ENCODE results near the gene ALOX12B.

The ALOX12B gene

DNA sequence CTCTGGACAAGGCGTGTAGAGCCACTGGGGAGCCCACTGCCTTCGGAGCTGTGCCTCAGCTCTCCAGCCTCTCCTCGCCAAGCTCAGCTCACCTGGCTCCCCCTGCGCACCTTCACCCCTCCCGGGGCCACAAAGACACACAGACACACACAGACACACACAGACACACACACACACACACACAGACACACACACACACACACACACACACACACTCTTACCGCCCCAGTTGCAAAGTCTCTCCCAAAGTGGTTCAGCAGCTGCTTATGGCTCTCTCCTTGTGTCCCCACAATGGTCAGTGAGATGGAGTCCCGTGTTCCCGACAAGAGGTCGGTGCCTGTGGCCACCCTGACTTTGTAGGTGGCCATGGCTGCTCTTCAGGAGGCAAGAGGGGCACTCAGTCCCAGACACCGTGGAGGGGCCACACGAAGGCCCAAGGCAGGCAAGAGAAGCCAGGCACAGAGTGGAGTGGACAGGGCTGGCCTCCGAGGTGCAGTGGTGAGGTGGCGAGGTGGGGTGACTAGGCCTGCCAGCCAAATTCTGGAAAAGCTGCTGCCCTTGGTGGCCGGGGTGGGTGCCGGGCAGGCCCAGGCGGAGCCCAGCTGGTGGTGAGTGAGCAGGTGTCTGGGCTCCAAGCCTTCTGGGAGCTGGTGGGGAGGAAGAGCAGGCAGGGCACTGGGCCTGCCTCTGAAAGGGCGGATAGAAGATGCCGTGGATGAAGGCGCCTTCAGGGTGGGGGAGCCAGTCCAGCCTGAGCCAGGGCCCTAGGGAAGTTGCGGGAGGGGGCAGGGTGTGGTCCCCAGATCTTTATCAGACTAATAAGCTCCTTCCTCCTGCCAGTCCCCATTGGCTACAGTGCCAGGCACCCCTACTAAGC lies at the start of gene ALOX12B:
TSS of gene ALOX12B (minus strand) at position 642 of the 877 bp plus-strand sequence. CDS start at position 368, 274 bp downstream.
- DNase-seq: peak; percentile 46

- no peak for DNase-seq
Measured at GRCh38 chr17:8133941-8134340, 46.4 kb upstream of the ALOX12B start.

DNA sequence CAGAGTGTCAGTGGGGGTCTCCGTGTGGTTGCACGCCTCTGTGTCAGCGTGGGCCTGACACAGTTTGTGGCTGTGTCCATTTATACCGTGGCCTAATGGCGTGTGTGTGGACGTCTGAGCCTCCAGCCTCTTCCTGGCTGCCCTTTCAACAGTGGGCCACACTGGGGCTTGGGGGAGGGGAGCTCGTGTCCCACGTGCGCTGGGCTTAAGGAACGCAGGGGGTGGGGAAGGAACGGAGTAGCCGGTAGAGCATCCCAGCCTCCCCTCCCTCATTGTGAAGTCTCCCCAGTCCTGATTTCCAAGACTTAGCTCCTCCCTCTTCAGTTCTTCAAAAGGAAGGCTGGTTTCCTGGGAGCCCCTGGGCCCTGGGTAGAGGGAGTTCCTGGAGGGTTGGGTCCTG lies 45.9 kb upstream of the ALOX12B start:
- no peak for DNase-seq

DNA sequence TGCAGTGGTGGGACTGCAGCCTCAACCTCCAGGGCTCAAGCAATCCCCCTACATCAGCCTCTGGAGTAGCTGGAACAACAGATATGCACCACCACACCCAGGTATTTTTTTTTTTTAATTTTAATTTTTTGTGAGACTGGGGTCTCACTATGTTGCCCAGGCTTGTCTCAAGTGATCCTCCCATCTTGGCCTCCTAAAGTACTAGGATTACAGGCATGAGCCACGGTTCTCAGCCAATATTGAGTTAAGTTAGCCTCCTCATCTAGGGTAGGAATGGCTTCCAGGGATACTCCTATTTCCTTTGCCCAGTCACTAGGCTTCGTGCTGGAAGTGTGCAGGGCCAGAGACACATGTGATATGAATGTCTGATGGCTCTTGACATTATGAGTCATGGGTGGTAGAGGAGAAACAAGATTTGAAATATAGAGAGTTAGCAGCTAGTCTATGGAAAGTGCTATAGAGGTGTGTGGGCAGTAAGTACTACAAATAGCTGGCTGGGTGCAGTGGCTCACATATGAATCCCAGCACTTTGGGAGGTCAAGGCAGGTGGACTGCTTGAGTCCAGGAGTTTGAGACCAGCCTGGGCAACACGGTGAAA lies 44.4 kb upstream of the ALOX12B start:
- DNase-seq: no peak

- no peak for DNase-seq
Measured at GRCh38 chr17:8128125-8128784, 40.7 kb upstream of the ALOX12B start.

DNA sequence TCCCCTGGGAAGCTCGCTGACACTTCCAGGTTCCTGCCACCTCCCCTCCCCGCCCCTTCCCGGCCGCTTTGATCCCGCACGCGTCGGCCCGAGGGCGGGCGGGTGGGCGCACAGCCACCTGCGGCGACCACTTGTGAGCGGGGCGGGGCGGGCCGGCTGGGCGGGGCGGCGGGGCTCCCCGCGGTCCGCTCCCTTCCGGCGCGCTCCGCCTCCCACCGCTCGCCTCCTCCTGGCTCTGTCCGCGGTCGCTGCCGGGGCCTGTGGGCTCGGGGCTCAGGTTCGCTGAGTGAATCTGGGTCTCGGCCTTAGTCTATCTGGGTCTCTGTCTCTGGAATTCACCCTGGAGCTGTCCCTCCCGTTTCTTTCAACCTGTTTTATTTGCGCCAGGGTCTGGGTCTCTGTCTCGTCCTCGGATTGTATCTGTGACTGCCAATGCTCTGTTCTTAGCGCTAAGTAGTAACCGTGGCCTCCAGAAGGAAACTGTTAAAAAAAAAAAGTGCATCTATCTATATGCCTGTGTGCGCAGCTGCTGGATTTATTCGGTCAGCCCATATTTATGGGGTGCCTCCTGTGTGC lies 39.1 kb upstream of the ALOX12B start:
- peak; percentile 24 for DNase-seq

DNA sequence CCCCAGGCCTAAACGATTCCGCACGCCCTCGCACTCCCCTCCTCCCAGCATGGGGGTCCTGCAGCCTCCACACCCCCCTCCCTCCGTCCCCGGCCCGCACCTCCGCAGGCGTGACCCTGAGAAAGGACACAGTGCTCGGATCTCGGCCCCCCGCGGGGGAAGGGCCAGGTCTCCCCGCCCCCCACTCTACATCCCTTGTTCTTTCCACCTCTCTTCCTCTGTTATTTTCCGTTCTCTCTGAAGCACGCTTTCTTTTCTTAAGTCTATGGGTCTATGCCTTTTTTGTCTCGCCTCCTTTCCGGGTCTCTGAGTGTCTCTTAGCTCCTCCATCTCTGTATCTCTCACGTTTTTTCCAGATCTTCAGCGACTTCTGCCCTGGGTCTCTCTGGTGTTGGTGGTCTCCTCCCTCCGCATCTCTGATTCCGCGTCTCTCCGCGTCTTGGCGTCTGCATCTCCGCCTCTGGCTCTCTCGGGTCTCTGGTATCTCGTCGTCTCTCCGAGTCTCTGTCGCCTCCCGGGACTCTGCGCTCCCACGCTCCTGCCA lies 38.5 kb upstream of the ALOX12B start:
- DNase-seq: no peak

DNA sequence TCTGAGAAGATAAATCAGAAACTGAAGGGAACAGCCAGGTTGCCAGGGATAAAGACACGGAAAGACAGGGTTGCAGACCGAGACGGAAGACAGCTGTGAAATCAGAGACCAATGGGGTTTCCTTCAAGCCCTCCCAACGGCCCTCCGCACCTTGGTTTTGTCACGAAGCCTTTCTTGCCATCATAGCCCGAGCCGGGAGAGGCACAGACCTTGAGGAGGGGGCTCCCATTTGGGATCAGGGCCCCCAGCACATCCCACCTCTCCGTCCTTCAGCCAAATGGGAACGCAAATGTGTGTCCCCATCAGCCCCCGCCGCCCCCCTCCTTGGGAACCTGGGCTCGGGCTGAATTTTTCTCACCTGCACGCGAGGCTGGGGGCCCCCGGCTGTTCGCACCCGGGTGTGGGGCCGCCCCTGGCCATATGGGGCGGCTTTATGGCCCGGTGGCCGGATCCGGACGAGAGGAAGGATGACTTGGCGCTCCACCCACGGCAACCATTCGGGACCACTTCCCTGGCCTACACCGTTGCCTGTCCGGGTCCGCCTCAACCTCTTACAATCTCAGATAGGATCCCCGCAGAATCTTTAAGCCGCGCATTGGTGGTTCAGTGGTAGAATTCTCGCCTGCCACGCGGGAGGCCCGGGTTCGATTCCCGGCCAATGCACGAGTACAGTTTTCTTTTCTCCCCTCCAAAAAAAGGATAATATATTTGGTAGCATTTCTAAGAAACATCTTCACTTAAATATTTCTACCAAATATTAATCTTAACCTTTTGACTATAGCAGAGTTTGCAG lies 37.8 kb upstream of the ALOX12B start:
- DNase-seq: peak; percentile 73

DNA sequence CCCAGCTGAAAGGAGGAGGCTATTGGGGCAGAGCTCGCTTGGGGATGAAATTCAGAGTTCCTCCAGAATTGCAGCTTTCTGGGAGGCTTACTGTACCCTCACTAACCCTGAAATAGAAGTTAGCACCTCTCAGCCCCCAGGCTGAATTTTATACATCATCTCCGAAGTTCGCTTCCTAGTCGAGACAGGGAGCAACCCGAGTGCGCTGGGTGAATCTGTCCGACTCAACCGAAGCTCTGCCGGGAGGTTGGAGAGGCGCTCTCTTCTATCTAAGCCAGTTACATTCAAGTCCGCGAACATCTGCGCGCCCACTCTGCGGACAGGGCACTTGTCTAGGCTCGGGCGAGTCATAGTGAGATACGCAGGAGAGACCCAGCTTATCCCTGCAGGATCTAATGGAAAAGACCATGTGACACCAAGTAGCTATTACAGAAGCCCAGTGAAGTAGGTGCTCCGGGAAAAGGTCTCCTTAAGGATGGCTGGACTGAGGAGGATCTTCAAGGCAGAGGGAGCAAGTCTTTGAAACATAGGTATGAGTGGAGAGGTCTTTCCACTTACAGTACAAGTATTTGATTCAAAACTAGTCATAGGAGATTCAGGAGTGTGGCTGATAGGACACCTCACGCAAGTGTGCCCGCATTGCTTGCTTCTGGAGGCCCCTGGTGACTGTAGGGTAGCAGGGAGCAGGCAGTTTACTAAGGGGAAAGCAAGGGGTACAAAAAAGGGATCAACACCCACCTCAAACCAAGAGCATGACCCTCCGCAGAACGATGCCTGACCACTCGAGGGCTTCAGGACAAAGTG lies 37.0 kb upstream of the ALOX12B start:
- peak; percentile 31 for DNase-seq

GRCh38 chr17:8123695-8124349 lies 36.3 kb upstream of the ALOX12B start, which contains the start of gene HES7:
Gene HES7, minus strand, starts transcription at chr17:8124106. Its CDS starts 22 bp downstream, at chr17:8124084.
- DNase-seq: no peak

DNA sequence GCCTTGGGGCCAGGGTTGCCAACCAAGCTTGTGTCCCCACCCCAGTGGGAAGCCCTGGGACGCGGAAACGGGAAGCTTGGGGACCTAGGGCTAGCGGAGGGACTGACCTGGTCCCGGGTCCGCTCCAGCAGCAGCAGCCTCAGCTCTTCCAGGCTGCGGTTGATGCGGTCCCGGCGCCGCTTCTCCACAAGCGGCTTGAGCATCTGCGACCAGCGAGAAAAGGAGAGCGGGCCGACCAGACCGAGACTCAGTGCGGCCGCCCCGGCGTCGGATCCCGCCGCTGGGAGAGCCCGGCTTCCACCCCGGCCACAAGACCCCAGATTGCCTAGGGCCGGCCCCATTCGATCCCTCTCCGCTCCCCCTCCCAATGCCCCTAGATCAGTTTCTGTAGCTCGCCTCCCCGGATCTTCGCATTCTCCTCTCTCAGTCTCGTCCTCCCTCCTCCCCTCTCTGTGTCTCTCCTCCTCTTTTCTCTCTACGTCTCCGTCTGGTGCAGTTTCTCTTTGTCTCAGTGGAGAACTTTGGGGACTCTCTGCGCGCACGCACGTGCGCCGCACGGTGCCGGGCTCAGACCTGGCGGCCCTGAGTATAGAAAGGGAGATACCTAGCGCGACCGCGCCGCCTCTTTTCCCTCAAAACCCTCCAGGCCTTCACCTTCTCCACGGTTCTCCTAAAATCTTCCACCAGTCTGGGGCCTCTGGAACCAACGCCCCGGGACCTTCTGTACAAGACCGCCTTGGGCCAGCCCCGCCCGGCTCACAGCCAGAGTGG lies 35.6 kb upstream of the ALOX12B start:
- DNase-seq: no peak

GRCh38 chr17:8122422-8122923 lies 35.0 kb upstream of the ALOX12B start:
- DNase-seq: no peak

- peak; percentile 37 for DNase-seq
Measured at GRCh38 chr17:8121681-8122421, 34.3 kb upstream of the ALOX12B start.

DNA sequence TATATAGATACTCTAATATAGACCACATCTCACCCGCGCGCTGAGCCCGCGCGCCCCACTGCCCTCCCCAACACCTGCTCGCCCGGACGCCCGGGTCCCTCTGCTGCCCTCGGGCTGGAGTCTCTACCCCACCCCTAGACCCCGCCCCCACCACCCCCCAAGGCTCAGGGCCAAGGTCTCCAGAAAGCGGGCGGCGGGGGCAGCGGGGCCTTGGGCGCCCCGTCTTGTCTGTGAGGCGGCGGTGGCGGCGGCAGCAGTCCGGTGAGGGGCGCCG lies 33.8 kb upstream of the ALOX12B start:
- DNase-seq: no peak

- DNase-seq: peak; percentile 65
Measured at GRCh38 chr17:8120520-8121406, 33.2 kb upstream of the ALOX12B start.

DNA sequence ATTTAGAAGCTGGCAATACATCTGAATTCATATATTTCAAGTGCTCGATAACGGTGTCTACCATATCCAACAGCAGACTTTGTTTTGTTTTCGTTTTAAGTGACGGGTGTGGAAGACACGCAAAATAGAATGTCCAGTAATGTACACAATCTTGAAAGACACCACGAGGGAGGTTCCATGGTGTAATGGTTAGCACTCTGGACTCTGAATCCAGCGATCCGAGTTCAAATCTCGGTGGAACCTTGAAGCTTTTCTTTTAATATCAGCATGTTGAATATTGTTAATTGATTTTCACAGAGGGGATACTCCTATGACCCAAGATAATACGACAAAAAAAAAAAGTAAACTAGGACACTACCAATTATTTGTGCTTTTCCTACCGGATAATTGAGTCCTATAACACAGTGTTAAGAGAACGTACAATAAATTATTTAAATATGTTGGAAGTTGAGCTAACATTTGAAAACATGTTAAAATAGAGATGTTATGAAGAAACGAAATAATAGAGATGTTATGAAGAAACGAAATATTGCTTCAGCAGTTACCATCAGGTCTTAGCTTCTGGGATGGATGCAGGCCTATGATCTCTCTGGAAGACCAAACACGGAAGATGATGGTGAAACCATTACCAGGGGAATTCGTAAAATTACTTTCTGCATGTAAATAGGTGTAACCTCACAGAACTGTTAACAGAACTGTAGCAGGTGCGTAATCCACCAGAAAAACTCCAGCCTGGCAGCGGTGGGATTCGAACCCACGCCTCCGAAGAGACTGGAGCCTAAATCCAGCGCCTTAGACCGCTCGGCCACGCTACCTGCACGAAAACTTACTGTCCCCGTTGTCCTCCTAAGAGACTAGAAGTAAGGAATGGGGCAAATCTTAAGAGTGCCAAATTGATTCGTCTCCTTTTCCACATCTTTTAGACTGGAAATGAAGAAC lies 32.3 kb upstream of the ALOX12B start:
- peak; percentile 89 for DNase-seq
